ENCODE results near the gene CLCN6. TPM values are rescaled to one million over a fixed set of nuclear protein-coding genes. Genes with fewer than 3 reads are reported as not detected.

Gene CLCN6
- total and polyA plus RNA-seq, 2 of the 8 experiments (the other 6 are each of a cell fraction or from before 2014, with no cell fraction given), result 15.7 to 26.0 TPM

DNA sequence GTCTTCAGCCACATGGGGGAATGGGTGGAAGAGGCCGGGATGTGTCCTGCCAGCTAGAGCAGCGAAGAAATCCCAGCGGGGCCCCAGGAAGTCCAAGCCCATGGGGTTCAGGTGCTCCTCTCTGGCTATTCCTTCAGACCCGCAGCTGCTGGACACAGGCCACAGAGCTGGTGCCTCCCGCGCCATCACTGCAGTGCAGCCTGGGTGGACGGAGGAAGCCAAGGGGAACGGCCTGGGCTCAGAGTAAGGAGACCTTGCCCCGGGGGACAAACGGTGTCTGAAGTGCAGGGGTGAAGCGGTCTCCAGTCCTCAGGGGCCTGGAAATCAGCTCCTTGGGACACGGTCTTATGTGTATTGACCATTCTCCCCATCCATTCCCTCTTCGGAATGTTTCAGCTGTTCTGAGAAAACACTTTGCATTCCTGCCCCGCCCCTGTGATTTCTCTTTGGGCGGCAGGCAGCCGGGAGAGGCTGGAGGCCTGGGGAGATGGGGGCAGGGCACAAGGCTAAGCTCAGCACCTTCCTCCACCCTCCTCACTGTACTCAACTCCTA lies 18.7 kb upstream of the CLCN6 start (continued):
- TF ChIP-seq RAD21 (IDR thresholded peaks at IDR 0.05 in 1 of 2, conservative IDR thresholded peaks at IDR 0.05 in 1 of 2; ENCODE audit: low read depth in 2 of 2, low read length in 2 of 2) (no peak), POLR2AphosphoS5 (IDR thresholded peaks at IDR 0.05; ENCODE audit: low read depth, low read length) (no peak), CREB1 (IDR thresholded peaks at IDR 0.05) (no peak), RFX5 (IDR thresholded peaks at IDR 0.05; ENCODE audit: borderline replicate concordance, low read depth, low read length) (no peak), KDM5A (IDR thresholded peaks at IDR 0.05; ENCODE audit: low read length) (no peak), CBX8 (IDR thresholded peaks at IDR 0.05; ENCODE audit: borderline replicate concordance, low read depth, low read length) (no peak), MAFK (IDR thresholded peaks at IDR 0.05; ENCODE audit: low read depth, low read length) (no peak), SP4 (IDR thresholded peaks at IDR 0.05; ENCODE audit: low read length) (no peak), TBP (IDR thresholded peaks at IDR 0.05; ENCODE audit: low read depth, low read length) (peak; percentile 16; the same call in 1 of the 2 replicates), SIRT6 (IDR thresholded peaks at IDR 0.05; ENCODE audit: low read length) (no peak), SRF (IDR thresholded peaks at IDR 0.05; ENCODE audit: low read depth, low read length) (no peak), BCL11A (IDR thresholded peaks at IDR 0.05; ENCODE audit: low read depth in 2 of 2, low read length in 2 of 2) (no peak)
- TF ChIP-seq, protein P1, sequence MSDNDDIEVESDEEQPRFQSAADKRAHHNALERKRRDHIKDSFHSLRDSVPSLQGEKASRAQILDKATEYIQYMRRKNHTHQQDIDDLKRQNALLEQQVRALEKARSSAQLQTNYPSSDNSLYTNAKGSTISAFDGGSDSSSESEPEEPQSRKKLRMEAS (IDR thresholded peaks at IDR 0.05), result no peak
- TF ChIP-seq, protein P2, sequence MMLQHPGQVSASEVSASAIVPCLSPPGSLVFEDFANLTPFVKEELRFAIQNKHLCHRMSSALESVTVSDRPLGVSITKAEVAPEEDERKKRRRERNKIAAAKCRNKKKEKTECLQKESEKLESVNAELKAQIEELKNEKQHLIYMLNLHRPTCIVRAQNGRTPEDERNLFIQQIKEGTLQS (IDR thresholded peaks at IDR 0.05; ENCODE audit: insufficient read depth, low read depth, low read length), result no peak
